Upper lobe of left lung (tissue), 6 donors: Measurements from ENCODE around the gene BANF2. TPM values are rescaled to one million over a fixed set of nuclear protein-coding genes. Genes with fewer than 3 reads are reported as not detected.

Experiments
- ATAC-seq, 2 donors: fragments of 200-7000 bp; cut with Tn5 transposase; one replicate each; pipeline ENCODE4 v1.9.1; 2022; ENCODE audit warnings: mild to moderate bottlenecking in 2 of 2, moderate library complexity in 2 of 2; ENCODE audit not compliant: low FRiP score in 2 of 2
- DNase-seq, 2 donors: peaks; one replicate each; pipeline ENCODE4 v3.0.0-alpha.2; 2019 to 2020
- H3K27ac ChIP-seq, 4 donors: fragments of 200-600 bp; sonication (generic); one replicate each; pipeline ENCODE4 v1.5.1; 2016 to 2019
- H3K27me3 ChIP-seq, 4 donors: fragments of 200-600 bp; sonication (generic); one replicate each; pipeline ENCODE4 v1.5.1; 2017 to 2019
- H3K36me3 ChIP-seq, 4 donors: fragments of 200-600 bp; sonication (generic); one replicate each; pipeline ENCODE4 v1.5.1; 2016 to 2019
- H3K4me1 ChIP-seq, 4 donors: fragments of 200-600 bp; sonication (generic); one replicate each; pipeline ENCODE4 v1.5.1; 2018 to 2019
- H3K4me3 ChIP-seq, 4 donors: fragments of 200-600 bp; sonication (generic); one replicate each; pipeline ENCODE4 v1.5.1; 2017 to 2019; ENCODE audit warnings: mild to moderate bottlenecking in 2 of 4, moderate library complexity in 1 of 4
- H3K9me3 ChIP-seq, 4 donors: fragments of 200-600 bp; sonication (generic); one replicate each; pipeline ENCODE4 v1.5.1; 2018 to 2019
- CTCF ChIP-seq, 6 experiments: fragments of 450-650 bp in 4 of 6; fragments of 200-600 bp in 2 of 6; sonication (generic) in 2 of 6; IDR thresholded peaks; one replicate each; pipeline ENCODE4 v1.5.1; 2016 to 2019; ENCODE audit warnings: antibody characterized with exemption in 6 of 6
- EP300 ChIP-seq, 4 donors: sonication (generic); formaldehyde crosslinking; IDR thresholded peaks; one replicate each; pipeline ENCODE4 v1.5.1; 2017; ENCODE audit warnings: antibody characterized with exemption in 4 of 4, control low read depth in 2 of 4
- POLR2A ChIP-seq, 4 donors: fragments of 450-650 bp; IDR thresholded peaks; one replicate each; pipeline ENCODE4 v1.5.1; 2016 to 2017; ENCODE audit warnings: antibody characterized with exemption in 4 of 4, mild to moderate bottlenecking in 2 of 4
- POLR2AphosphoS5 ChIP-seq, 2 donors: sonication (generic); formaldehyde crosslinking; IDR thresholded peaks; one replicate each; pipeline ENCODE4 v1.5.1; 2017; ENCODE audit warnings: antibody characterized with exemption in 2 of 2
- WGBS, 2 donors: methylation state at CpG; one replicate each; pipeline ENCODE4 v1.1.5; 2017 to 2018; 5-methylcytosine and 5-hydroxymethylcytosine counted together
- total RNA-seq, 6 donors: library from RNA; depleted of rRNA in 4 of 6; stranded (reverse); fragments of >200 nt in 4 of 6; gene quantifications; one replicate each; pipeline versions ENCODE4 v1.1.0 to v1.2.1, GENCODE V29; 2016 to 2021
- donor health status: DM: no; HTN: no; CAD: no; lungs with moderate emphysema.
- donor health status: DM: no; HTN: yes; CAD: no; lungs with severe emphysema.

BANF2 gene
- total RNA-seq, 6 donors from 2014 or later: not detected

DNA sequence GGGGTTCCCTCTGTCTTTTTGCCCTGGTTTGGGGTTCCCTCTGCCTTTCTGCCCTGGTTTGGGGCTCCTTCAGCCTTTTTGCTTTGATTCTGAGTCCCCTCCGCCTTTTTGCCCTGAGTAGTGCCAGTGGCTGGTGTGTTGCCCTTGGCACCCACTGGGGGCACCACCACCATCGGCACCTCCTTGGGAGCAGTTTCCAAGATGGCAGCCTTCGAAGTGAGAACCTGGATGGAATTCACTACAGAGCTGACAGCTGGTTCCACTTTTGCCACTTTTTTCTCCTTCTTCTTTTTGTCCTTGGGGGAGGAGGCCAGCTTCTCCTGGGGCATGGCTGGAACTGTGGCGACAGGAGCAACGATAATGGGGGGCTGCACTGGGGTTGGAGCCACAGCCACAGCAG is 40.0 kb upstream of the BANF2 start:
- 100% methylated on average over 5 of the region's 5 CpGs for WGBS, 2 donors
- Histone ChIP-seq H3K4me1 (peaks cover 0 to 27% (median 19%) of the 10 kb centered on the region in 4 donors), H3K36me3 (peaks cover 0 to 37% (median 22%) of the 10 kb centered on the region in 4 donors), H3K9me3 (peaks cover 0 to 8% (median 0%) of the 10 kb centered on the region in 4 donors), H3K4me3 (no peak overlapping the region), H3K27me3 (no peaks in the 10 kb centered on the region), H3K27ac (peak overlapping the region in 2 of 4 donors; percentile 26 to 27)
- ATAC-seq (no peak), DNase-seq (no peak)
- no peak for TF ChIP-seq POLR2AphosphoS5 (IDR thresholded peaks at IDR 0.05)
- TF ChIP-seq EP300 (IDR thresholded peaks at IDR 0.05): no peak
- TF ChIP-seq POLR2A (IDR thresholded peaks at IDR 0.05): no peak
- TF ChIP-seq CTCF (IDR thresholded peaks at IDR 0.05): no peak

- Histone ChIP-seq H3K4me1 (peaks cover 6 to 35% (median 20%) of the 10 kb centered on the region in 4 donors), H3K27me3 (no peaks in the 10 kb centered on the region), H3K9me3 (peaks cover 0 to 8% (median 0%) of the 10 kb centered on the region in 4 donors), H3K36me3 (peaks cover 0 to 36% (median 22%) of the 10 kb centered on the region in 4 donors), H3K27ac (no peak overlapping the region), H3K4me3 (no peak overlapping the region)
- no peak for DNase-seq
- TF ChIP-seq EP300 (IDR thresholded peaks at IDR 0.05): no peak
- no peak for TF ChIP-seq CTCF (IDR thresholded peaks at IDR 0.05)
- TF ChIP-seq POLR2A (IDR thresholded peaks at IDR 0.05): no peak
- no peak for TF ChIP-seq POLR2AphosphoS5 (IDR thresholded peaks at IDR 0.05)
- no peak for ATAC-seq
- 86 to 87% methylated on average over 6 of the region's 6 CpGs for WGBS, 2 donors
Observed at GRCh38 chr20:17660667-17661066, 39.1 kb upstream of the BANF2 start.

GRCh38 chr20:17661121-17661744 is 38.5 kb upstream of the BANF2 start:
- Histone ChIP-seq H3K27ac (peak overlapping the region in 2 of 4 donors; percentile 3 to 52), H3K4me3 (no peak overlapping the region), H3K4me1 (peaks cover 12 to 40% (median 24%) of the 10 kb centered on the region in 4 donors), H3K9me3 (peaks cover 0 to 8% (median 0%) of the 10 kb centered on the region in 4 donors), H3K27me3 (no peaks in the 10 kb centered on the region), H3K36me3 (peaks cover 0 to 30% (median 18%) of the 10 kb centered on the region in 4 donors)
- ATAC-seq (no peak), DNase-seq (no peak)
- whole genome bisulfite sequencing, 2 donors: 68 to 85% methylated on average over 5 of the region's 5 CpGs
- no peak for TF ChIP-seq CTCF (IDR thresholded peaks at IDR 0.05)
- TF ChIP-seq POLR2A (IDR thresholded peaks at IDR 0.05): no peak
- TF ChIP-seq POLR2AphosphoS5 (IDR thresholded peaks at IDR 0.05): no peak
- no peak for TF ChIP-seq EP300 (IDR thresholded peaks at IDR 0.05)

GRCh38 chr20:17662333-17663039 is 37.3 kb upstream of the BANF2 start:
- H3K27ac ChIP-seq: peak overlapping the region in 2 of 4 donors; percentile 1 to 8
- H3K9me3 ChIP-seq: peaks cover 0 to 8% (median 0%) of the 10 kb centered on the region in 4 donors
- H3K36me3 ChIP-seq: peaks cover 0 to 22% (median 16%) of the 10 kb centered on the region in 4 donors
- 53 to 66% methylated on average over 10 of the region's 10 CpGs for WGBS, 2 donors
- H3K4me3 ChIP-seq: no peak overlapping the region
- H3K27me3 ChIP-seq: no peaks in the 10 kb centered on the region
- peaks cover 15 to 40% (median 26%) of the 10 kb centered on the region in 4 donors for H3K4me1 ChIP-seq
- DNase-seq: no peak
- TF ChIP-seq EP300 (IDR thresholded peaks at IDR 0.05) (peak in 1 of 4 donors; percentile 3), POLR2A (IDR thresholded peaks at IDR 0.05) (no peak), POLR2AphosphoS5 (IDR thresholded peaks at IDR 0.05) (peak; percentile 5 to 26)
- peak; percentile 25 to 88 for ATAC-seq

DNA sequence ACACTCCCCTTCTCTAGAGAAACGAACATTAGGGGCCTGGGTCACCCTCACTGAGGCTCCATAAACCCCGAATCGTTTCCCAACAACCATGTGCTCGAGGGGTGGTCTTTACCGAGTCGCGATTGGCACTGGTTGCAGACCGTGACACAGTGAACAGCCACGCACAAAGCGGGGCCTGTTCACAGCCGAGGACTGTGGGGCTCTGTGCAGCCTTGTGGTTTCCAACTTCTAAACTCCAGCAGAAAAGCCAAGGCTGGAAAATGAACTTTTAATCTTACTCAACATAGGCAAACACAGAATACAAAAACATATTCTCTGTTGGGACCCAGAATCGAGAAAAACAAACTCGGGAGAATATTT is 36.7 kb upstream of the BANF2 start:
- H3K4me1 ChIP-seq: peaks cover 15 to 40% (median 26%) of the 10 kb centered on the region in 4 donors
- H3K27ac ChIP-seq: peak overlapping the region in 1 of 4 donors; percentile 8
- peaks cover 0 to 8% (median 0%) of the 10 kb centered on the region in 4 donors for H3K9me3 ChIP-seq
- H3K36me3 ChIP-seq: peaks cover 0 to 19% (median 12%) of the 10 kb centered on the region in 4 donors
- 85 to 92% methylated on average over 13 of the region's 13 CpGs for WGBS, 2 donors
- no peak for DNase-seq
- TF ChIP-seq POLR2A (IDR thresholded peaks at IDR 0.05) (no peak), POLR2AphosphoS5 (IDR thresholded peaks at IDR 0.05) (no peak), CTCF (IDR thresholded peaks at IDR 0.05) (no peak), EP300 (IDR thresholded peaks at IDR 0.05) (no peak)
- H3K4me3 ChIP-seq: no peak overlapping the region
- no peak for ATAC-seq
- H3K27me3 ChIP-seq: no peaks in the 10 kb centered on the region
